ENCODE data around the gene IL31.

The IL31 gene

DNA sequence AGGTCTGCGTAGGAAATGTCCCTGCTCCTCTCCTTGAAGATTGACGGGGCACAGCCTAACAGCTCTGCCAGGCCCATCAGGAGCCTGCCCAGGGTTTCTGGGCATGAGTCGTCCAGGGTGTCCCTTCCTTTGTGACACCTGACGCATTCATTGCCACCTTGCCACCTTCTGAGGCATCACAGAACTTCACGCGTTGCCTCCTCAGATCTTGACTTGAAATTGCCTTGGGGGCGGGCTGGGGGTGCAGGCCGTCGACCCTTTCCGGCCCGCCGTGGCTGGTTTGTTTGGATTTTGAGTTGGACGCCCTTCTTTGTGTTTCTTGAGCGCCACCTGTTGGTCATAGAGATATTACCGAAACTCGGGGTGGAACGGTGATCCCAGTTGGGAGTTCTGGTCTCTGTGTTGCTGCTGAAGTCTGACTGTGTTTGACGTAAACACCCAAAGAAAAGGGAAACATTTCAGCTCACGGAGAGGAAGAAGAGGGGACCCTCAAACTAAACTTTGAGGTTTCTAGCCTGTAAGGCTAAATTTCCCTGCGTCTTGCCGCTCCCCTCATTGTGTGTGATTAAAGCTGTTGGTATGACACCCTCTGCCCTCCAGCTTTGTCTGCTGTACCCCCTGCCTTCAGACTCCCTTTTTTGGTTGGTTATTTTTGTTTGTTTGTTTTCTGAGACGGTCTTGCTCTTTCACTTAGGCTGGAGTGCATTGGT, 50.8 kb downstream of the IL31 start:
- Histone ChIP-seq H3K4me3 (ENCODE audit: low read length) (no peak overlapping the region), H3K4me1 (ENCODE audit: control insufficient read depth, low read depth, low read length) (no peaks in the 10 kb centered on the region), H3K9me3 (ENCODE audit: control insufficient read depth, low read depth, low read length) (no peaks in the 10 kb centered on the region), H3K36me3 (ENCODE audit: control insufficient read depth, low read depth, low read length) (peaks cover 1% of the 10 kb centered on the region), H3K9ac (ENCODE audit: low read length) (no peak overlapping the region), H3K27me3 (ENCODE audit: control insufficient read depth, insufficient read depth, low read length) (no peaks in the 10 kb centered on the region), H3K27ac (ENCODE audit: low read length) (no peak overlapping the region)

Data from iPS-18a (cell line).